B cell (primary cell): ENCODE measurements around the gene LRP1. TPM values are rescaled to one million over a fixed set of nuclear protein-coding genes. Genes with fewer than 3 reads are reported as not detected.

Source experiments
- ATAC-seq: fragments of 200-7000 bp; cut with Tn5 transposase; one replicate; pipeline ENCODE4 v1.10.0; 2021; ENCODE audit warnings: low read depth, mild to moderate bottlenecking, moderate number of reproducible peaks, moderate library complexity
- CTCF ChIA-PET: fragments of 350-600 bp; sonication (Branson Sonifier 250); formaldehyde crosslinking; loops from one replicate; lab custom pipeline; 2021; ENCODE audit warnings: antibody characterized with exemption, inconsistent platforms; lab: Charles Lee
- POLR2A ChIA-PET: fragments of 350-600 bp; sonication (Branson Sonifier 250); formaldehyde crosslinking; loops from one replicate; lab custom pipeline; 2021; ENCODE audit warnings: antibody characterized with exemption; lab: Charles Lee
- DNase-seq: peaks from one replicate; pipeline ENCODE4 v3.0.0; 2013
- H2AFZ ChIP-seq: 2 replicates; pipeline ENCODE4 v1.6.1; 2012; ENCODE audit warnings: mild to moderate bottlenecking, low read depth, low read length; ENCODE audit not compliant: insufficient read depth, poor library complexity, severe bottlenecking
- H3K27ac ChIP-seq, 2 donors: 1 replicate in 1 of 2; 2 replicates in 1 of 2; pipeline ENCODE4 v1.5.1; 2012 to 2013; ENCODE audit warnings: low read length in 2 of 2, mild to moderate bottlenecking in 2 of 2, moderate library complexity in 1 of 2
- H3K27me3 ChIP-seq, 4 experiments: fragments of 200-600 bp in 1 of 4; sonication (generic) in 1 of 4; replicated peaks in 1 of 4; 1 replicate in 2 of 4; 2 replicates in 2 of 4; pipeline versions ENCODE4 v1.6.1 to v1.7.0; 2013 to 2016; ENCODE audit warnings: low read length in 3 of 4, mild to moderate bottlenecking in 2 of 4, mixed read lengths in 1 of 4, moderate library complexity in 1 of 4; ENCODE audit not compliant: insufficient read depth in 4 of 4, control insufficient read depth in 3 of 4; ENCODE audit errors: control extremely low read depth in 1 of 4
- H3K36me3 ChIP-seq, 2 experiments: replicated peaks in 1 of 2; 1 replicate in 1 of 2; 2 replicates in 1 of 2; pipeline versions ENCODE4 v1.6.1 to v1.7.1; 2013; ENCODE audit warnings: low read length in 1 of 2; ENCODE audit not compliant: insufficient read depth in 2 of 2, control insufficient read depth in 1 of 2; ENCODE audit errors: control extremely low read depth in 1 of 2, extremely low read depth in 1 of 2
- H3K4me1 ChIP-seq, 2 donors: fragments of 200-600 bp in 1 of 2; sonication (generic) in 1 of 2; 1 replicate in 1 of 2; 2 replicates in 1 of 2; pipeline versions ENCODE4 v1.5.1 to v1.6.1; 2013 to 2017; ENCODE audit warnings: low read length in 2 of 2; ENCODE audit not compliant: control insufficient read depth in 2 of 2, insufficient read depth in 2 of 2
- H3K4me2 ChIP-seq: replicated peaks from 2 replicates; pipeline ENCODE3; 2012; ENCODE audit warnings: mild to moderate bottlenecking, low read depth, low read length; ENCODE audit not compliant: poor library complexity, severe bottlenecking
- H3K4me3 ChIP-seq, 5 experiments: fragments of 200-600 bp in 1 of 5; sonication (generic) in 1 of 5; 1 replicate in 3 of 5; 2 replicates in 2 of 5; pipeline versions ENCODE4 v1.5.1 to v1.7.0; 2011 to 2016; ENCODE audit warnings: low read length in 4 of 5, mild to moderate bottlenecking in 4 of 5, low read depth in 2 of 5, control low read depth in 1 of 5, moderate library complexity in 1 of 5; ENCODE audit not compliant: insufficient read depth in 1 of 5; ENCODE audit errors: control extremely low read depth in 1 of 5, extremely low read depth in 1 of 5
- H3K79me2 ChIP-seq: fragments of 200-600 bp; sonication (generic); one replicate; pipeline ENCODE4 v1.6.0; 2016; ENCODE audit warnings: low read length; ENCODE audit not compliant: control insufficient read depth, insufficient read depth
- H3K9ac ChIP-seq: fragments of 200-600 bp; sonication (generic); 2 replicates; pipeline ENCODE4 v1.6.1; 2017; ENCODE audit warnings: mild to moderate bottlenecking, low read length, moderate library complexity
- H3K9me3 ChIP-seq, 3 donors: one replicate each; pipeline versions ENCODE4 v1.6.1 to v1.7.1; 2013; ENCODE audit warnings: low read length in 2 of 3; ENCODE audit not compliant: control insufficient read depth in 2 of 3, insufficient read depth in 1 of 3; ENCODE audit errors: control extremely low read depth in 1 of 3
- H4K20me1 ChIP-seq: 2 replicates; pipeline ENCODE4 v1.6.0; 2012; ENCODE audit warnings: mild to moderate bottlenecking, low read length; ENCODE audit not compliant: insufficient read depth, control insufficient read depth, poor library complexity, severe bottlenecking
- H3K27ac Mint-ChIP-seq: one replicate; pipeline ENCODE4 v1.8.0; 2021; ENCODE audit warnings: mixed read lengths
- H3K27me3 Mint-ChIP-seq: one replicate; pipeline ENCODE4 v1.8.0; 2021; ENCODE audit warnings: mixed read lengths
- H3K4me1 Mint-ChIP-seq: one replicate; pipeline ENCODE4 v1.8.0; 2021; ENCODE audit warnings: mixed read lengths
- H3K4me3 Mint-ChIP-seq: one replicate; pipeline ENCODE4 v1.8.0; 2021; ENCODE audit warnings: mixed read lengths
- H3K9me3 Mint-ChIP-seq: one replicate; pipeline ENCODE4 v1.8.0; 2022; ENCODE audit warnings: mixed read lengths; ENCODE audit not compliant: insufficient read depth
- CTCF ChIP-seq: fragments of 200-600 bp; IDR thresholded peaks from one replicate; pipeline ENCODE4 v1.8.0; 2022; ENCODE audit warnings: antibody characterized with exemption, mild to moderate bottlenecking
- EZH2 ChIP-seq: IDR thresholded peaks from 2 replicates; pipeline ENCODE4 v1.6.1; 2012; ENCODE audit warnings: borderline replicate concordance, low read depth, mild to moderate bottlenecking, moderate library complexity, low read length; ENCODE audit not compliant: insufficient read depth, poor library complexity, severe bottlenecking
- WGBS: methylation state at CpG from one replicate; pipeline ENCODE4 v1.1.5; 2013; ENCODE audit warnings: missing lambda C conversion rate; ENCODE audit not compliant: insufficient coverage; 5-methylcytosine and 5-hydroxymethylcytosine counted together
- intact Hi-C: fragments of 100-400 bp; cut with micrococcal nuclease; formaldehyde crosslinking; loops from one replicate; pipeline ENCODE4 v1.10.0; 2022
- polyA plus RNA-seq: library from polyadenylated mRNA; depleted of rRNA; stranded (reverse); fragments of >200 nt; gene quantifications from 2 replicates; pipeline ENCODE4 v1.2.3, GENCODE V29; 2012
- total RNA-seq, 2 donors: library from RNA; stranded (reverse); fragments of 120-200 nt in 1 of 2; gene quantifications; 1 replicate in 1 of 2; 2 replicates in 1 of 2; pipeline versions ENCODE4 v1.2.3 to v1.2.4, GENCODE V29; 2013 to 2022

LRP1 gene
- total and polyA plus RNA-seq, 2 donors (not counting 1 experiment from before 2014, with no cell fraction given): 2.0 to 4.1 TPM

GRCh38 chr12:57101892-57102695, 26.2 kb upstream of the LRP1 start:
- no peaks in the 10 kb centered on the region for H3K9me3 Mint-ChIP-seq
- Histone ChIP-seq H3K27ac (peak overlapping the region in 1 of 2 donors; percentile 62), H3K36me3 (peaks cover 4 to 83% of the 10 kb centered on the region in 2 experiments), H3K9me3 (no peaks in the 10 kb centered on the region), H3K4me3 (no peak overlapping the region), H3K9ac (no peak overlapping the region), H4K20me1 (peaks cover 61% of the 10 kb centered on the region), H3K79me2 (peaks cover 39% of the 10 kb centered on the region), H3K4me1 (peaks cover 0 to 6% of the 10 kb centered on the region in 2 donors), H2AFZ (no peak overlapping the region), H3K4me2 (no peak overlapping the region), H3K27me3 (no peaks in the 10 kb centered on the region)
- ATAC-seq (peak; percentile 14), DNase-seq (peak; percentile 17)
- POLR2A ChIA-PET: interaction anchor here (0.6 to 1.1 kb wide), 5 partner anchors 10 to 351 kb away, joined by 3 to 7 read pairs (median 4); no protein-coding TSS in a partner anchor
- H3K4me3 Mint-ChIP-seq: no peak overlapping the region
- no peaks in the 10 kb centered on the region for H3K27me3 Mint-ChIP-seq
- TF ChIP-seq CTCF: no peak
- no peak for TF ChIP-seq EZH2
- CTCF ChIA-PET: interaction anchor here (0.6 to 18.5 kb wide), 4 partner anchors 9 to 31 kb away, joined by 3 to 406 read pairs (median 128); partner anchors contain the start of genes NAB2, NEMP1 and STAT6
- intact Hi-C loops: no loop called here
- H3K4me1 Mint-ChIP-seq: peaks cover 27% of the 10 kb centered on the region
- peak overlapping the region; percentile 50 for H3K27ac Mint-ChIP-seq
- 84% methylated on average over 11 of the region's 15 CpGs for WGBS

GRCh38 chr12:57103856-57104255, 24.4 kb upstream of the LRP1 start:
- 100% methylated on average over 4 of the region's 7 CpGs for WGBS
- Histone ChIP-seq H3K9ac (no peak overlapping the region), H3K36me3 (peaks cover 2 to 81% of the 10 kb centered on the region in 2 experiments)

More at GRCh38 chr12:57103856-57104255, 24.4 kb upstream of the LRP1 start:
- Mint-ChIP-seq H3K27me3 (no peaks in the 10 kb centered on the region), H3K27ac (peak overlapping the region; percentile 15), H3K4me1 (peaks cover 37% of the 10 kb centered on the region), H3K9me3 (no peaks in the 10 kb centered on the region), H3K4me3 (no peak overlapping the region)
- Histone ChIP-seq H2AFZ (no peak overlapping the region), H3K4me1 (peaks cover 7 to 19% of the 10 kb centered on the region in 2 donors), H3K27me3 (no peaks in the 10 kb centered on the region), H3K4me3 (no peak overlapping the region), H3K27ac (no peak overlapping the region), H3K4me2 (no peak overlapping the region), H3K79me2 (peaks cover 54% of the 10 kb centered on the region), H4K20me1 (peaks cover 74% of the 10 kb centered on the region), H3K9me3 (no peaks in the 10 kb centered on the region)
- ATAC-seq: no peak
- TF ChIP-seq CTCF (no peak), EZH2 (no peak)
- intact Hi-C loops: no loop called here
- POLR2A ChIA-PET: interaction anchor here (0.9 to 2.0 kb wide), 3 partner anchors 8 to 15 kb away, joined by 3 to 5 read pairs (median 5); partner anchors contain the start of gene NAB2
- CTCF ChIA-PET: interaction anchor here (1.4 to 18.5 kb wide), 4 partner anchors 10 to 73 kb away, joined by 3 to 406 read pairs (median 126); partner anchors contain the start of genes NAB2 and NEMP1
- peak; percentile 10 for DNase-seq
